Right lobe of liver (tissue), 4 donors: Measurements from ENCODE around the gene RTN4IP1.

ENCODE experiments used
- CTCF ChIP-seq, 4 donors: fragments of 200-600 bp in 3 of 4; fragments of 450-650 bp in 1 of 4; IDR thresholded peaks; one replicate each; pipeline versions ENCODE4 v1.5.1 to v1.8.0; 2016 to 2022; ENCODE audit warnings: antibody characterized with exemption in 4 of 4, mild to moderate bottlenecking in 2 of 4
- POLR2A ChIP-seq: fragments of 450-650 bp; IDR thresholded peaks from one replicate; pipeline ENCODE4 v1.6.1; 2017; ENCODE audit warnings: antibody characterized with exemption, mild to moderate bottlenecking
- donor health status: DM: no; HTN: no; CAD: no.
- donor health status: DM: no; HTN: no; CAD: no.
- donor health status: DM: no; HTN: yes; CAD: no.

- TF ChIP-seq CTCF (IDR thresholded peaks at IDR 0.05) (no peak), POLR2A (no peak)
Measured at GRCh38 chr6:106674541-106675229, 45.4 kb upstream of the RTN4IP1 start.
